Measurements from ENCODE around the gene RAI14.
"Not testable (repeated sequence)": the region's sequence is repeated elsewhere in the genome, so short reads cannot be mapped to it uniquely, and the experiment has no call there.

The RAI14 gene

GRCh38 chr5:34699155-34700077 lies 43.3 kb downstream of the RAI14 start:
- no peak for DNase-seq (ENCODE audit: low spot score)

DNA sequence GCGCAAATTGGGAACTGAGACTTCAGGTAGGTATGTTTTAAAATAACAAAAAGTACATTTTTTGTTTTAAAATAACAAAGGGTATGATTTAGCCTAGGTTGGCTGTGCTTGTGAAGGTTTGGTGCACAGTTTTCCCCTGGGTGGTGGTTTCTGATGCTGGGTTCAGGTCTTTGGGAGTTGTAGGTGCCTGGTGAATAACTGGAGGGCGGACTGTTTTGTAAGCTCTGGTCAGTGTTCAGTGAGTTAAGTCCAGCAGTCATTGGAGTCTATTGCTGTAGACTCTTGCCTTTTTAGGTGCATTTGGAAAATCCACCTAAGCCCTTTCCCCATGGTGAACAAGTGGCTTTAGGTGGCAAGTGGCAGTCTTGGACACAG lies 43.9 kb downstream of the RAI14 start:
- DNase-seq (ENCODE audit: low spot score): no peak

- DNase-seq (ENCODE audit: low spot score): not testable (repeated sequence)
Measured at GRCh38 chr5:34701442-34701841, 45.3 kb downstream of the RAI14 start.

DNA sequence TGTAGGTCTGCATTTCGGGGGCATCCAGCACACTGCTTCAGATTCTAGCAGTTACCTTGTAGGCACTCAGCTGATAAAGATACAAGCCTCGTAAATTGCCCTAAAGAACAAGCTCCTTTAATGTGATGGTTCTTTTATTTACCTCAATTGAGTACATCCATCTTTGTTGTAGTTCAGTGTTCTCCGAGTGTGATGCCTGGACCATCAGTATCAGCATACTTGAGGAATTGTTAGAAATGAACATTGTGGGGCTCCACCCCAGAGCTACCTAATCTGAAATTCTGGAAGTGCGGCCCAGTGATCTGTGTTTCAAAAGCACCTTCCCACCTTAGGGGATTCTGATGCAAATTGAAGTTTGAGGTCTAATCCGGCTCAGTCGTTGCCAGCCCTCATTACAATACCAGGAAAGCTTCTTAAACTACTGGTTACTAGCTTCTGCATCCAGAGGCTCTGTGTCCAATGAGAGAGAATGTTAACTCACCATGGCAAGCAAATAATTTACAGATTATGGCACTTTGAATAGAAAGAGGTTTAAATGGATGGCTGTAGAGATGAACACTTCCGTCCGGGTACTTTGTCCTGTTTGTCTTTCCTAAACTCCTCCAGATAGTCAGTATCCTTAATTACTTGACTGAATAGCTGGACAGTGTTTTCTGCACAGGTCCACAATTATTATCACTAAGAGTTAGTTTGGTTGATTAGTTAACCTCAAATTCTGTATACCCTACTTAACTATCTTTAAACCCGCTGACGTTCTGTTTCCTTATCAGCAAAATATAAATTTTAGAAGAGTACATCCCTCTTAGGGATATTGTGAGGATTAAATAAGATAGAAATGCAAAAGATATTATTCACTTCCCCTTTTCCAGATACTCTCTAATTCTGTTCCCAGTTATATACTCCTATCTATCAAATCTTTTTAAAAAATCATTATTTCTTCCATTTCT lies 47.9 kb downstream of the RAI14 start:
- DNase-seq (ENCODE audit: low spot score): no peak

GRCh38 chr5:34706084-34706483 lies 50.0 kb downstream of the RAI14 start:
- no peak for DNase-seq (ENCODE audit: low spot score)

DNA sequence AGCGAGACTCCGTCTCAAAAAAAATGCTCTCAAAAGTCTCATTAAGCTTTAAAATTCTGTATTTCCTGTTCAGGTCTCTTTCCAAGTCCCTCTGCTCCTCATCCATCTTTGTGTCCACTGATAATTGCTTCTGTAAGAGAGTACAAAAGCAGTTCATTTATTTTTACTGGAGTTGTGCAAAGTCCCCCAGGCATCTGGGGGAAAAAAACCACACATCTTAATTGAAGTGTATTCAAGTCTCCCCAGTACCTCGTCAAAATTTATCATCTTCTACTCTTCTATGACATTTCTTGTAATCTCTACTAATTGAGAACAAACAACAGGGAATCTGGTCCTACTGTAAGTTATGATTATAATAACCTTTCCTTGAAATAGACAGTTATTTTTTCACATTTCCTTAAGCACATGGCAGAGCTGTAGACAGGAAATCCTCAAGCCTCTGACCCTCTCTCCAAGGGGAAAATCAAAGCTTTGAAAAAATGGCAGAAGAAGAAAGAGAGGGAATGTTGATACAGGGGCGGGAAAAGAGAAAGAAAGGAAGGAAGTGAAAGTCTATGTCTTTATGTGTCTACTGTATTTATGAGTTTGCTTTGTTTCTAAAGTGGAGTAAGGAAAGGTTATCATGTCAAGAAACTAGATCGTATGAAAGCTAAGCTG lies 51.5 kb downstream of the RAI14 start:
- no peak for DNase-seq (ENCODE audit: low spot score)

- DNase-seq (ENCODE audit: low spot score): no peak
Measured at GRCh38 chr5:34708777-34709176, 52.6 kb downstream of the RAI14 start.

DNA sequence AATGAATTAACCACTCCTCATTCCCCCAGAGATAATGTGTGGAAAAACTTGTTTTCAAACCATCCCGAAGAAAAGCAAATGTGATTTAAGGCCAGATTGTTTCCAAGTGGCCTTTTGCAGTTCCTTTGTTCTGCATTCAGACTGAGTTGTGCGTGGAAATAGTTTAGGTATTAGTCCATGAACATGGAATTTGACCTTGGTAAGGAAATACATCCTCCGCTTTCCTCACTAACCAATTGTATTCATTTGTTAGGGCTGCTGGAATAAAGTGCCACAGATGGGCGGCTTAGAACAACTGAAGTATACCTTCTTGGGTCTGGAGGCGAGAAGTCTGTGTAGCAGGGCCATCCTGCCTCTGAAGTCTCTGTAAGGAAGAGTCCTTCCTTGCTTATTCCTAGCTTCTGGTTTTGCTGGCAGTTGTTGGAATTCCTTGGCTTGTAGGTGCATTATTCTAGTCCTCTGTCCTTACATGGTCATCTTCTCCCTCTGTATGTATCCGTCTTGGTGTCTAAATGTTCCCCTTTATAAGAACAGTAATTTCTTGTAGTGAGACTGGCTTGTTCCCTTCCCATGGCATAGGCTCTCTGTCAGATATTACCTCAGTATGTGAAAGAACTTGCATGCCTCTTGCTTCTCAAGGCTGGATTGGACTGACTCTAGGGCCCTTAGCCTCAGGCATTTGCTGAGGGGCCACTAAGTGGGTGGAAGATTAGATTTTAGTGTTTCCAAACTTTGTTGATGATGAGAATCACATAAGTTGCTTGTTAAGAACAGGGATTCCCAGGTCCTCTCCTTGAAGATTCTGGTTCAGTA lies 53.9 kb downstream of the RAI14 start:
- DNase-seq (ENCODE audit: low spot score): no peak

GRCh38 chr5:34712565-34712964 lies 56.4 kb downstream of the RAI14 start:
- DNase-seq (ENCODE audit: low spot score): no peak

- no peak for DNase-seq (ENCODE audit: low spot score)
Measured at GRCh38 chr5:34715711-34716110, 59.6 kb downstream of the RAI14 start.

GRCh38 chr5:34716986-34717385 lies 60.9 kb downstream of the RAI14 start:
- no peak for DNase-seq (ENCODE audit: low spot score)

- no peak for DNase-seq (ENCODE audit: low spot score)
Measured at GRCh38 chr5:34717426-34718327, 61.5 kb downstream of the RAI14 start.

DNA sequence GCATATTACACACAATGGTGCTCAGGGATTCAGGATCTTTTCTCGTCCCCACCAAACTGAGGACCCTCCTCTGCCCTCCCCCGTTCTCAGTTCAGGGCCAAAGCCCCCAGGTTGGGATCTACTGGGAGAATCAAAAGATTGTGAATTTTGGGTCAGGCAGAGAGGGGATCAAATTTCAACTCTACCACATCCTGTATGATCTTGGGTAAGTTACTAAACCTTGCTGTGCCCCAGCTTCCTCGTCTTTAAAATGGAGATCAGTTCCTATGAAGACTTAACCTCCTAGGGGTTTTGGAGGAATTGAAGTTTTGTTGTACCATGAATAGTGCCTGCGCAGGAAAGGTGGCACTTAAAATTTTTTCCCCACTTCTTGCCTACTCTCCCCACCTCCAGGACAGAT lies 62.4 kb downstream of the RAI14 start:
- DNase-seq (ENCODE audit: low spot score): no peak

- DNase-seq (ENCODE audit: low spot score): no peak
Measured at GRCh38 chr5:34719029-34719428, 62.9 kb downstream of the RAI14 start.

GRCh38 chr5:34721327-34721726 lies 65.2 kb downstream of the RAI14 start:
- DNase-seq (ENCODE audit: low spot score): no peak

DNA sequence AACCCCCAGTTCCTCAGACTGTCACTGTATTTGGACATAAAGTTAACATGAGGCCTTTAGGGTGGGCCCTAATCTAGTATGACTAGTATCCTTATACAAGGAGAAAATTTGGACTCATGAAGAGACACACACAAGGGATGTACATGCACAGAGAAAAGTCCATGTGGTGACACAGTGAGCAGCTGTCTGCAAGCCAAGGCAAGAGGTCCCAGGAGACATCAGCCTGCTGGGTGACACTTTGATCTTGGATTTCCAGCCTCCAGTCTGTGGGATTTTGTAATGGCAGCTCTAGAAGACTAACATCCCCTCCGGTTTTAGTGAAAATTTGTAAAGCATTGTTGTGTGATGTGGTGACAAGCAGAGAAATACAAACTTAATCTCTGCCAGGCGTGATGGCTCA lies 66.1 kb downstream of the RAI14 start:
- DNase-seq (ENCODE audit: low spot score): no peak

DNA sequence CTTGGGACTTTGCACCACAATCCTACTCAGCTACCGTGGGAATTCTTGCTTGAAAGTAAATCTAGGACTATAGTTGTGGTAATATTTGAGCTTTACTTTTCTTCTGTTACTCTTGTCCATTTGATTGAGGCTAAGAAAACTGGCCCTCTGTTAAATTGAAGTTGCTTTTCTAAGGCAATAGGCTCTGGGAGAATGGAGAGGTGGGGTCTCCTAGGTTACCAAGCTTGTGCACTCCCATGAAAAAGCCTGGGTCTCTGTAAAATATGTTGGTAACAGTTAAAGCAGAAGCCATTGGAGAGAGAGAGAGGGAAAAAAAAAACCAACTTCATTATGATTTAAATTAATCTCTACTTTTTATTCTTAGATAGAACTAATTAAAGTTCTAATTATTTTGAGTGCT lies 68.6 kb downstream of the RAI14 start:
- no peak for DNase-seq (ENCODE audit: low spot score)

DNA sequence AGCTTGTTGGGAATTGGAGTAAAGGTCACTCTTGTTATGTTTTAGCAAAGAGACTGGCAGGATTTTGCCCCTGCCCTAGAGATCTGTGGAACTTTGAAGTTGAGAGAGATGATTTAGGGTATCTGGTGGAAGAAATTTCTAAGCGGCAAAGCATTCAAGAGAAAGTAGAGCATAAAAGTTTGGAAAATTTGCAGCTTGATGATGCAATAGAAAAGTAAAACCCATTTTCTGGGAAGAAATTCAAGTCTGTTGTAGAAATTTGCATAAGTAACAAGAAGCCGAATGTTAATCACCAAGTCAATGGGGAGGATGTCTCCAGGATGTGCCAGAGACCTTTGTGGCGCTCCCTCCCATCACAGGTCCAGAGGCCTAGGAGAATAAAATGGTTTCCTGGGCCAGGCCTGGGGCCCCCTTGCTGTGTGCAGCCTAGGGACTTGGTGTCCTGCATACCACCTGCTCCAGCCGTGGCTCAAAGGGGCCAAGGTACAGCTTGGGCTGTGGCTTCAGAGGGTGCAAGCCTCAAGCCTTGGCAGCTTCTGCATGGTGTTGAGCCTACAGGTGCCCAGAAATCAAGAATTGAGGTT lies 71.1 kb downstream of the RAI14 start:
- DNase-seq (ENCODE audit: low spot score): not testable (repeated sequence)

- no peak for DNase-seq (ENCODE audit: low spot score)
Measured at GRCh38 chr5:34728236-34728635, 72.1 kb downstream of the RAI14 start.
